ENCODE measurements around the gene ADAMTS12.

Gene ADAMTS12

GRCh38 chr5:33588654-33589372 lies 303.0 kb downstream of the ADAMTS12 start:
- Histone ChIP-seq H3K9ac (ENCODE audit: low read depth, low read length) (no peak overlapping the region), H3K27ac (ENCODE audit: low read length) (no peak overlapping the region), H3K9me3 (ENCODE audit: insufficient read depth, low read depth, low read length) (no peaks in the 10 kb centered on the region), H3K27me3 (ENCODE audit: insufficient read depth, low read length) (no peaks in the 10 kb centered on the region), H3K36me3 (ENCODE audit: insufficient read depth, low read depth, low read length) (no peaks in the 10 kb centered on the region), H3K4me3 (ENCODE audit: low read length) (no peak overlapping the region), H3K4me1 (ENCODE audit: insufficient read depth, low read length) (peaks cover 2% of the 10 kb centered on the region; the same call in 1 of the 2 replicates)

- H3K9me3 ChIP-seq (ENCODE audit: insufficient read depth, low read depth, low read length): no peaks in the 10 kb centered on the region
- H3K27me3 ChIP-seq (ENCODE audit: insufficient read depth, low read length): no peaks in the 10 kb centered on the region
- H3K4me3 ChIP-seq (ENCODE audit: low read length): no peak overlapping the region
- no peaks in the 10 kb centered on the region for H3K4me1 ChIP-seq (ENCODE audit: insufficient read depth, low read length)
- no peak overlapping the region for H3K27ac ChIP-seq (ENCODE audit: low read length)
- H3K9ac ChIP-seq (ENCODE audit: low read depth, low read length): no peak overlapping the region
- no peaks in the 10 kb centered on the region for H3K36me3 ChIP-seq (ENCODE audit: insufficient read depth, low read depth, low read length)
These were observed 308.5 kb downstream of the ADAMTS12 start for GRCh38 chr5:33583332-33583731.

- Histone ChIP-seq H3K9me3 (ENCODE audit: insufficient read depth, low read depth, low read length) (no peaks in the 10 kb centered on the region), H3K27ac (ENCODE audit: low read length) (no peak overlapping the region), H3K27me3 (ENCODE audit: insufficient read depth, low read length) (no peaks in the 10 kb centered on the region), H3K4me3 (ENCODE audit: low read length) (no peak overlapping the region), H3K4me1 (ENCODE audit: insufficient read depth, low read length) (no peaks in the 10 kb centered on the region), H3K9ac (ENCODE audit: low read depth, low read length) (no peak overlapping the region), H3K36me3 (ENCODE audit: insufficient read depth, low read depth, low read length) (no peaks in the 10 kb centered on the region)
These were observed 309.4 kb downstream of the ADAMTS12 start for GRCh38 chr5:33582417-33582816.

- Histone ChIP-seq H3K4me1 (ENCODE audit: insufficient read depth, low read length) (no peaks in the 10 kb centered on the region), H3K4me3 (ENCODE audit: low read length) (no peak overlapping the region), H3K36me3 (ENCODE audit: insufficient read depth, low read depth, low read length) (0 out of 2 replicates have a peak, but pooled peaks cover 4% of the 10 kb centered on the region), H3K27ac (ENCODE audit: low read length) (no peak overlapping the region), H3K27me3 (ENCODE audit: insufficient read depth, low read length) (no peaks in the 10 kb centered on the region), H3K9ac (ENCODE audit: low read depth, low read length) (no peak overlapping the region), H3K9me3 (ENCODE audit: insufficient read depth, low read depth, low read length) (no peaks in the 10 kb centered on the region)
These were observed 312.0 kb downstream of the ADAMTS12 start for GRCh38 chr5:33579789-33580188.

- H3K27ac ChIP-seq (ENCODE audit: low read length): no peak overlapping the region
- no peaks in the 10 kb centered on the region for H3K4me1 ChIP-seq (ENCODE audit: insufficient read depth, low read length)
- H3K9me3 ChIP-seq (ENCODE audit: insufficient read depth, low read depth, low read length): no peaks in the 10 kb centered on the region
- H3K9ac ChIP-seq (ENCODE audit: low read depth, low read length): no peak overlapping the region
- H3K27me3 ChIP-seq (ENCODE audit: insufficient read depth, low read length): no peaks in the 10 kb centered on the region
- H3K36me3 ChIP-seq (ENCODE audit: insufficient read depth, low read depth, low read length): 0 out of 2 replicates have a peak, but pooled peaks cover 4% of the 10 kb centered on the region
- H3K4me3 ChIP-seq (ENCODE audit: low read length): no peak overlapping the region
These were observed 312.6 kb downstream of the ADAMTS12 start for GRCh38 chr5:33579152-33579551.

- H3K4me3 ChIP-seq (ENCODE audit: low read length): no peak overlapping the region
- H3K4me1 ChIP-seq (ENCODE audit: insufficient read depth, low read length): no peaks in the 10 kb centered on the region
- H3K9me3 ChIP-seq (ENCODE audit: insufficient read depth, low read depth, low read length): no peaks in the 10 kb centered on the region
- 0 out of 2 replicates have a peak, but pooled peaks cover 4% of the 10 kb centered on the region for H3K36me3 ChIP-seq (ENCODE audit: insufficient read depth, low read depth, low read length)
- no peaks in the 10 kb centered on the region for H3K27me3 ChIP-seq (ENCODE audit: insufficient read depth, low read length)
- H3K27ac ChIP-seq (ENCODE audit: low read length): no peak overlapping the region
- no peak overlapping the region for H3K9ac ChIP-seq (ENCODE audit: low read depth, low read length)
These were observed 314.8 kb downstream of the ADAMTS12 start for GRCh38 chr5:33576726-33577590.

- no peaks in the 10 kb centered on the region for H3K27me3 ChIP-seq (ENCODE audit: insufficient read depth, low read length)
- H3K4me3 ChIP-seq (ENCODE audit: low read length): no peak overlapping the region
- no peak overlapping the region for H3K27ac ChIP-seq (ENCODE audit: low read length)
- H3K9ac ChIP-seq (ENCODE audit: low read depth, low read length): no peak overlapping the region
- no peaks in the 10 kb centered on the region for H3K36me3 ChIP-seq (ENCODE audit: insufficient read depth, low read depth, low read length)
- H3K4me1 ChIP-seq (ENCODE audit: insufficient read depth, low read length): peaks cover 9% of the 10 kb centered on the region
- H3K9me3 ChIP-seq (ENCODE audit: insufficient read depth, low read depth, low read length): no peaks in the 10 kb centered on the region
These were observed 326.5 kb downstream of the ADAMTS12 start for GRCh38 chr5:33565324-33565723.

- no peaks in the 10 kb centered on the region for H3K27me3 ChIP-seq (ENCODE audit: insufficient read depth, low read length)
- no peak overlapping the region; the same call in 1 of the 2 replicates for H3K4me3 ChIP-seq (ENCODE audit: low read length)
- peaks cover 9% of the 10 kb centered on the region for H3K4me1 ChIP-seq (ENCODE audit: insufficient read depth, low read length)
- H3K36me3 ChIP-seq (ENCODE audit: insufficient read depth, low read depth, low read length): no peaks in the 10 kb centered on the region
- H3K9ac ChIP-seq (ENCODE audit: low read depth, low read length): peak overlapping the region; percentile 39; the same call in 1 of the 2 replicates
- H3K27ac ChIP-seq (ENCODE audit: low read length): peak overlapping the region; percentile 14
- H3K9me3 ChIP-seq (ENCODE audit: insufficient read depth, low read depth, low read length): no peaks in the 10 kb centered on the region
These were observed 327.5 kb downstream of the ADAMTS12 start for GRCh38 chr5:33563983-33564908.

- Histone ChIP-seq H3K9me3 (ENCODE audit: insufficient read depth, low read depth, low read length) (no peaks in the 10 kb centered on the region), H3K27ac (ENCODE audit: low read length) (peak overlapping the region; percentile 14), H3K36me3 (ENCODE audit: insufficient read depth, low read depth, low read length) (no peaks in the 10 kb centered on the region), H3K4me1 (ENCODE audit: insufficient read depth, low read length) (peaks cover 9% of the 10 kb centered on the region), H3K27me3 (ENCODE audit: insufficient read depth, low read length) (no peaks in the 10 kb centered on the region), H3K4me3 (ENCODE audit: low read length) (no peak overlapping the region), H3K9ac (ENCODE audit: low read depth, low read length) (peak overlapping the region; percentile 39; the same call in 1 of the 2 replicates)
These were observed 328.3 kb downstream of the ADAMTS12 start for GRCh38 chr5:33563530-33563929.

GRCh38 chr5:33558489-33558888 lies 333.3 kb downstream of the ADAMTS12 start:
- no peak overlapping the region for H3K27ac ChIP-seq (ENCODE audit: low read length)
- no peaks in the 10 kb centered on the region for H3K9me3 ChIP-seq (ENCODE audit: insufficient read depth, low read depth, low read length)
- H3K27me3 ChIP-seq (ENCODE audit: insufficient read depth, low read length): no peaks in the 10 kb centered on the region
- H3K4me1 ChIP-seq (ENCODE audit: insufficient read depth, low read length): no peaks in the 10 kb centered on the region; the same call in 1 of the 2 replicates
- no peak overlapping the region for H3K4me3 ChIP-seq (ENCODE audit: low read length)
- no peak overlapping the region for H3K9ac ChIP-seq (ENCODE audit: low read depth, low read length)
- H3K36me3 ChIP-seq (ENCODE audit: insufficient read depth, low read depth, low read length): no peaks in the 10 kb centered on the region

GRCh38 chr5:33557605-33558004 lies 334.2 kb downstream of the ADAMTS12 start:
- H3K27ac ChIP-seq (ENCODE audit: low read length): no peak overlapping the region
- H3K36me3 ChIP-seq (ENCODE audit: insufficient read depth, low read depth, low read length): no peaks in the 10 kb centered on the region
- no peak overlapping the region for H3K4me3 ChIP-seq (ENCODE audit: low read length)
- no peaks in the 10 kb centered on the region for H3K27me3 ChIP-seq (ENCODE audit: insufficient read depth, low read length)
- H3K9ac ChIP-seq (ENCODE audit: low read depth, low read length): no peak overlapping the region
- no peaks in the 10 kb centered on the region for H3K9me3 ChIP-seq (ENCODE audit: insufficient read depth, low read depth, low read length)
- no peaks in the 10 kb centered on the region for H3K4me1 ChIP-seq (ENCODE audit: insufficient read depth, low read length)

Data from iPS-20b (cell line).